Measurements from ENCODE around the gene HEYL.

The HEYL gene

GRCh38 chr1:39677645-39678044, 38.2 kb upstream of the HEYL start:
- TF ChIP-seq MYC (IDR thresholded peaks at IDR 0.05; ENCODE audit: low read depth, low read length): no peak
- TF ChIP-seq CTCF (IDR thresholded peaks at IDR 0.05; ENCODE audit: low read depth, low read length): no peak
- TF ChIP-seq MAX (IDR thresholded peaks at IDR 0.05; ENCODE audit: low read depth, low read length): no peak
- TF ChIP-seq POLR2A (IDR thresholded peaks at IDR 0.05; ENCODE audit: extremely low read depth, insufficient read length): no peak
- no peak overlapping the region for H3K4me3 ChIP-seq (ENCODE audit: low read depth, low read length)
- no peak for DNase-seq (ENCODE audit: low read depth)

GRCh38 chr1:39676948-39677548, 37.6 kb upstream of the HEYL start:
- DNase-seq (ENCODE audit: low read depth): peak; percentile 46
- no peak overlapping the region for H3K4me3 ChIP-seq (ENCODE audit: low read depth, low read length)
- TF ChIP-seq CTCF (IDR thresholded peaks at IDR 0.05; ENCODE audit: low read depth, low read length): no peak
- TF ChIP-seq MAX (IDR thresholded peaks at IDR 0.05; ENCODE audit: low read depth, low read length): no peak
- no peak for TF ChIP-seq POLR2A (IDR thresholded peaks at IDR 0.05; ENCODE audit: extremely low read depth, insufficient read length)
- no peak for TF ChIP-seq MYC (IDR thresholded peaks at IDR 0.05; ENCODE audit: low read depth, low read length)

GRCh38 chr1:39675220-39675619, 35.8 kb upstream of the HEYL start:
- H3K4me3 ChIP-seq (ENCODE audit: low read depth, low read length): no peak overlapping the region
- TF ChIP-seq POLR2A (IDR thresholded peaks at IDR 0.05; ENCODE audit: extremely low read depth, insufficient read length) (no peak), MYC (IDR thresholded peaks at IDR 0.05; ENCODE audit: low read depth, low read length) (no peak), CTCF (IDR thresholded peaks at IDR 0.05; ENCODE audit: low read depth, low read length) (no peak), MAX (IDR thresholded peaks at IDR 0.05; ENCODE audit: low read depth, low read length) (no peak)
- DNase-seq (ENCODE audit: low read depth): no peak

- DNase-seq (ENCODE audit: low read depth): no peak
- H3K4me3 ChIP-seq (ENCODE audit: low read depth, low read length): no peak overlapping the region
- TF ChIP-seq MAX (IDR thresholded peaks at IDR 0.05; ENCODE audit: low read depth, low read length) (no peak), MYC (IDR thresholded peaks at IDR 0.05; ENCODE audit: low read depth, low read length) (no peak), CTCF (IDR thresholded peaks at IDR 0.05; ENCODE audit: low read depth, low read length) (no peak), POLR2A (IDR thresholded peaks at IDR 0.05; ENCODE audit: extremely low read depth, insufficient read length) (no peak)
These were observed 33.8 kb upstream of the HEYL start for GRCh38 chr1:39673215-39673614.

GRCh38 chr1:39672551-39672947, 33.1 kb upstream of the HEYL start:
- TF ChIP-seq CTCF (IDR thresholded peaks at IDR 0.05; ENCODE audit: low read depth, low read length) (peak; percentile 38), POLR2A (IDR thresholded peaks at IDR 0.05; ENCODE audit: extremely low read depth, insufficient read length) (no peak), MAX (IDR thresholded peaks at IDR 0.05; ENCODE audit: low read depth, low read length) (no peak), MYC (IDR thresholded peaks at IDR 0.05; ENCODE audit: low read depth, low read length) (no peak)
- H3K4me3 ChIP-seq (ENCODE audit: low read depth, low read length): no peak overlapping the region
- no peak for DNase-seq (ENCODE audit: low read depth)

Measured in NB4 (cell line).